Neural cell (in vitro differentiated cells): ENCODE data around the gene FASTKD2. TPM values are rescaled to one million over a fixed set of nuclear protein-coding genes. Genes with fewer than 3 reads are reported as not detected.

Experiments
- H2AFZ ChIP-seq: fragments of 200-600, 300-800 bp; sonication (generic), shearing (Covaris generic); 2 replicates; pipeline ENCODE4 v1.6.0; 2014; ENCODE audit warnings: low read depth, mild to moderate bottlenecking, antibody characterized with exemption, low read length, moderate library complexity
- H3F3A ChIP-seq: fragments of 200-600 bp; shearing (Covaris generic); 2 replicates; pipeline ENCODE4 v1.6.1; 2016; ENCODE audit warnings: mild to moderate bottlenecking, moderate library complexity, mixed read lengths, antibody characterized with exemption, low read length; ENCODE audit not compliant: insufficient read depth, poor library complexity, severe bottlenecking
- H3K27ac ChIP-seq: fragments of 200-600, 300-800 bp; sonication (generic), shearing (Covaris generic); 2 replicates; pipeline ENCODE4 v1.5.1; 2014; ENCODE audit warnings: mild to moderate bottlenecking, low read length, moderate library complexity
- H3K27me3 ChIP-seq: fragments of 300-800, 200-600 bp; sonication (generic), shearing (Covaris generic); 2 replicates; pipeline ENCODE4 v1.6.0; 2014; ENCODE audit warnings: mild to moderate bottlenecking, low read depth, low read length, moderate library complexity; ENCODE audit not compliant: insufficient read depth
- H3K36me3 ChIP-seq: fragments of 300-800, 200-600 bp; sonication (generic), shearing (Covaris generic); 2 replicates; pipeline ENCODE4 v1.5.1; 2014; ENCODE audit warnings: mild to moderate bottlenecking, antibody characterized with exemption, low read length, moderate library complexity; ENCODE audit not compliant: insufficient read depth
- H3K4me2 ChIP-seq: fragments of 300-800, 200-600 bp; sonication (generic), shearing (Covaris generic); 2 replicates; pipeline ENCODE4 v1.6.0; 2014; ENCODE audit warnings: mild to moderate bottlenecking, low read length
- H3K4me3 ChIP-seq: fragments of 300-800, 200-600 bp; sonication (generic), shearing (Covaris generic); 2 replicates; pipeline ENCODE4 v1.5.1; 2014; ENCODE audit warnings: mild to moderate bottlenecking, low read length, moderate library complexity
- H3K79me2 ChIP-seq: fragments of 200-600 bp; shearing (Covaris generic); replicated peaks from 2 replicates; pipeline ENCODE4 v1.6.0; 2014; ENCODE audit warnings: mild to moderate bottlenecking, low read length, moderate library complexity; ENCODE audit not compliant: insufficient read depth
- H3K9ac ChIP-seq: fragments of 300-800, 200-600 bp; sonication (generic), shearing (Covaris generic); 2 replicates; pipeline ENCODE4 v1.6.1; 2016; ENCODE audit warnings: mild to moderate bottlenecking, low read length, mixed read lengths
- H3K9me2 ChIP-seq: fragments of 200-600 bp; shearing (Covaris generic); 2 replicates; pipeline ENCODE4 v1.6.1; 2016; ENCODE audit warnings: mild to moderate bottlenecking, low read length, mixed read lengths; ENCODE audit not compliant: insufficient read depth
- H3K9me3 ChIP-seq: fragments of 200-600, 300-800 bp; sonication (generic), shearing (Covaris generic); 2 replicates; pipeline ENCODE4 v1.6.1; 2016; ENCODE audit warnings: mild to moderate bottlenecking, mixed run types, low read length, moderate library complexity, mixed read lengths
- H4K20me1 ChIP-seq: fragments of 200-600 bp; shearing (Covaris generic); 2 replicates; pipeline ENCODE4 v1.6.1; 2016; ENCODE audit warnings: mild to moderate bottlenecking, mixed run types; ENCODE audit not compliant: insufficient read depth
- CTCF ChIP-seq: fragments of 450-650 bp; IDR thresholded peaks from 2 replicates; pipeline ENCODE4 v1.5.1; 2014; ENCODE audit warnings: antibody characterized with exemption, mild to moderate bottlenecking, moderate library complexity; ENCODE audit not compliant: poor library complexity, severe bottlenecking
- EP300 ChIP-seq: fragments of 450-650 bp; conservative IDR thresholded peaks from 2 replicates; pipeline ENCODE4 v1.6.1; 2014; ENCODE audit warnings: antibody characterized with exemption, mild to moderate bottlenecking, moderate library complexity; ENCODE audit not compliant: poor library complexity, severe bottlenecking
- EZH2 ChIP-seq: fragments of 200-600, 300-800 bp; shearing (Covaris generic), sonication (generic); IDR thresholded peaks from 2 replicates; pipeline ENCODE4 v1.6.1; 2014; ENCODE audit warnings: antibody characterized with exemption, low read length, borderline replicate concordance, mild to moderate bottlenecking; ENCODE audit not compliant: insufficient read depth, poor library complexity, severe bottlenecking
- MXI1 ChIP-seq: fragments of 450-650 bp; conservative IDR thresholded peaks from 2 replicates; pipeline ENCODE4 v1.6.1; 2014; ENCODE audit warnings: antibody characterized with exemption, mild to moderate bottlenecking; ENCODE audit not compliant: poor library complexity, severe bottlenecking
- POLR2AphosphoS5 ChIP-seq: IDR thresholded peaks from 2 replicates; pipeline ENCODE4 v1.6.1; 2012
- RAD21 ChIP-seq: fragments of 450-650 bp; conservative IDR thresholded peaks from 2 replicates; pipeline ENCODE4 v1.6.1; 2014; ENCODE audit warnings: antibody characterized with exemption, mild to moderate bottlenecking, moderate library complexity
- REST ChIP-seq: IDR thresholded peaks from 2 replicates; pipeline ENCODE4 v1.6.1; 2012; ENCODE audit warnings: borderline replicate concordance
- SMC3 ChIP-seq: fragments of 450-650 bp; conservative IDR thresholded peaks from 2 replicates; pipeline ENCODE4 v1.6.1; 2014; ENCODE audit warnings: antibody characterized with exemption, mild to moderate bottlenecking, moderate library complexity; ENCODE audit not compliant: poor library complexity
- TAF1 ChIP-seq: IDR thresholded peaks from 2 replicates; pipeline ENCODE4 v1.6.1; 2012; ENCODE audit warnings: low read depth
- polyA plus RNA-seq: library from polyadenylated mRNA; depleted of rRNA; stranded (reverse); fragments of >200 nt; gene quantifications from 2 replicates; pipeline ENCODE4 v1.2.3, GENCODE V29; 2014

Gene FASTKD2
- polyA plus RNA-seq, 1 donor from 2014 or later = 56.1 TPM

GRCh38 chr2:206823178-206823577 lies 57.8 kb downstream of the FASTKD2 start:
- H2AFZ ChIP-seq = no peak overlapping the region
- no peak overlapping the region for H3K9ac ChIP-seq
- H3K4me2 ChIP-seq = no peak overlapping the region

GRCh38 chr2:206824087-206824618 lies 58.7 kb downstream of the FASTKD2 start:
- Histone ChIP-seq H3K9me2 (no peaks in the 10 kb centered on the region), H3K27me3 (no peaks in the 10 kb centered on the region), H3K4me3 (no peak overlapping the region), H3K27ac (peak overlapping the region; percentile 34), H3K9me3 (no peaks in the 10 kb centered on the region), H3K79me2 (no peaks in the 10 kb centered on the region), H3K9ac (no peak overlapping the region), H3K36me3 (no peaks in the 10 kb centered on the region), H3K4me2 (no peak overlapping the region), H2AFZ (no peak overlapping the region), H3F3A (no peaks in the 10 kb centered on the region), H4K20me1 (no peaks in the 10 kb centered on the region)
- TF ChIP-seq REST (no peak), TAF1 (no peak), SMC3 (no peak), POLR2AphosphoS5 (no peak), EZH2 (no peak), EP300 (no peak), RAD21 (no peak)

More at GRCh38 chr2:206823178-206823577, 57.8 kb downstream of the FASTKD2 start:
- no peak for TF ChIP-seq RAD21
- TF ChIP-seq TAF1 = no peak
- no peak for TF ChIP-seq POLR2AphosphoS5
- TF ChIP-seq EP300 = no peak
- no peak for TF ChIP-seq EZH2
- no peak for TF ChIP-seq MXI1
- no peak for TF ChIP-seq CTCF
- no peak for TF ChIP-seq REST
- TF ChIP-seq SMC3 = no peak
- no peaks in the 10 kb centered on the region for H3K79me2 ChIP-seq
- no peaks in the 10 kb centered on the region for H3K9me2 ChIP-seq
- no peaks in the 10 kb centered on the region for H3K27me3 ChIP-seq
- H3K27ac ChIP-seq = no peak overlapping the region
- H3F3A ChIP-seq = no peaks in the 10 kb centered on the region
- no peaks in the 10 kb centered on the region for H3K36me3 ChIP-seq
- no peak overlapping the region for H3K4me3 ChIP-seq
- no peaks in the 10 kb centered on the region for H3K9me3 ChIP-seq
- H4K20me1 ChIP-seq = no peaks in the 10 kb centered on the region
